PFSK-1 (cell line): Measurements from ENCODE around the gene BEND5.

ENCODE experiments used
- POLR2AphosphoS5 ChIP-seq: IDR thresholded peaks from 2 replicates; pipeline ENCODE4 v1.6.1; 2012; ENCODE audit warnings: low read depth, mild to moderate bottlenecking, control low read depth, low read length, moderate library complexity
- REST ChIP-seq, 2 experiments: IDR thresholded peaks; 2 replicates each; pipeline versions ENCODE4 v1.6.1 to v1.8.0; 2011 to 2012; ENCODE audit warnings: low read depth in 2 of 2, low read length in 2 of 2, control low read depth in 1 of 2, inconsistent platforms in 1 of 2, mild to moderate bottlenecking in 1 of 2, moderate library complexity in 1 of 2; ENCODE audit not compliant: insufficient read depth in 1 of 2
- TAF1 ChIP-seq: IDR thresholded peaks from 2 replicates; pipeline ENCODE4 v1.6.1; 2012; ENCODE audit warnings: low read length, control low read depth, borderline replicate concordance; ENCODE audit not compliant: insufficient read depth

GRCh38 chr1:48767975-48768510 lies 8.6 kb downstream of the BEND5 start:
- TF ChIP-seq POLR2AphosphoS5 (no peak), REST (IDR thresholded peaks at IDR 0.05; ENCODE audit: insufficient read depth in 1 of 2, low read depth in 2 of 2, low read length in 2 of 2) (no peak), TAF1 (no peak)
